ENCODE measurements around the gene PRIMPOL.
"Not testable (repeated sequence)": the region's sequence is repeated elsewhere in the genome, so short reads cannot be mapped to it uniquely, and the experiment has no call there.

The PRIMPOL gene

GRCh38 chr4:184721254-184721653 is 71.7 kb downstream of the PRIMPOL start:
- no peak for DNase-seq

- no peak for DNase-seq
Measured at GRCh38 chr4:184722798-184723197, 73.3 kb downstream of the PRIMPOL start.

GRCh38 chr4:184727430-184727829 is 77.9 kb downstream of the PRIMPOL start:
- no peak for DNase-seq

GRCh38 chr4:184728858-184729257 is 79.3 kb downstream of the PRIMPOL start:
- no peak for DNase-seq

GRCh38 chr4:184729946-184730345 is 80.4 kb downstream of the PRIMPOL start:
- no peak for DNase-seq

- DNase-seq, result no peak
Measured at GRCh38 chr4:184731056-184731455, 81.5 kb downstream of the PRIMPOL start.

DNA sequence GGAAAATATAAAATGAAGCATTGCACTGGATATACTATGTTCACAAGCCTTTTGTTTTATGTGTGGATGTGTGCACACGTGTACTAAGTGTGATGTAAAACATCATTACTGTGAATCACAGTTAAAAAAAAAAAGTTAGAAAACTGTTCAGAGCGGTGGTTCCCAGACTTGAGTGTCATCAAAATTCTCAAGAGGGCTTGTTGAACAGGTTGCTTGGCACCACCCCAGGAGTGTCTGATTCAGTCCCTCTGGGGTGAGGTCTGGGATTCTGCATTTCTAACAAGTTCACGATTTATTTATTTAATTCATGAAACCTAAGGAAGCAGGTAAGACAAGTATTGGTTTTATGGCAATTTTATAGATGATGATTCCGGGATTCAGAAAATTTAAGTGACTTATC is 82.6 kb downstream of the PRIMPOL start:
- DNase-seq, result no peak

DNA sequence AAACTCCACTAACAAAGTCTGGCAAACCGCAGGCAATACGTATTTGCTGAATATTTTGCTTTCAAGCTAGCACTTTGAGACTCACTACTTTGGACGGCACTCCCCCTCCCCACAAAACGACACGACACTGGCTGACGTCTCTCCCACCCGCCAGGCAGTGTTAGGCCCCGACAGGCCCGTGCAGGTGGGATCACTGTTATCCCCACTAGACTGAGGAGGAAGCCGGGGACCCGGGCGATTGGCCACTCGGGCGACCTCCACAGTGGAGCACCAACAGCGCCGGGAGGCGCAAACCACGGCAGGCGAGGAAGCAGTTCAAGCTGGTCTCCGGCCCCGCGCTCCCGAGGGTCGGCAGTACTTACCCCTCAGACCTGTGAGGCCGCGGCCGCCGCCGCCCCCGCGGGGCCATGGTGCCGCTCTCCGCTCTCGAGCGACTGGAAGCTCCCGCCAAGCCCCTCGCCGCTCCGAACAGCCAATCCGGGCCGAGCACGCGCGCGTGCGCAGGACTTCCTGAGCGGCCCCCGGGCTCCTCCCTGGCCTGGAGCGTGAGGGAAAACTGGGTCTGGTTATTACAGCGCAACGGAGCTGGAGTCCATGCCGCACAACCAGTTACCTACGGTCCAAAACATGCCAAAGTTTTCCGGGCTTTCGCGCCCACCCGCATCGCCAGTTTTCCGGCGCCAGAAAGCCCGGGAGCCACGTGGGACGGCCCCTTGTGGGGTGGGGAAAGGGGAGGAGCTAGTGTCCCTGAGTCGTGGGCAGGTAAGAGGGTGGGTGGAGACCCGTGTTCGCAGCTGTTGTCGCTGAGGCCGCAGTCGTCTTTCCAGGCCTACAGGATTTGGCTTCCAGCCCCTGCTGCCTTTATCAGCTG is 84.4 kb downstream of the PRIMPOL start, which contains the start of gene CENPU:
Gene CENPU (minus strand): TSS at position 443 of the 871 bp plus-strand sequence. CDS start 34 bp downstream, at position 409.
- DNase-seq, result peak; percentile 96 to 98

GRCh38 chr4:184734758-184735157 is 85.2 kb downstream of the PRIMPOL start:
- DNase-seq, result no peak

DNA sequence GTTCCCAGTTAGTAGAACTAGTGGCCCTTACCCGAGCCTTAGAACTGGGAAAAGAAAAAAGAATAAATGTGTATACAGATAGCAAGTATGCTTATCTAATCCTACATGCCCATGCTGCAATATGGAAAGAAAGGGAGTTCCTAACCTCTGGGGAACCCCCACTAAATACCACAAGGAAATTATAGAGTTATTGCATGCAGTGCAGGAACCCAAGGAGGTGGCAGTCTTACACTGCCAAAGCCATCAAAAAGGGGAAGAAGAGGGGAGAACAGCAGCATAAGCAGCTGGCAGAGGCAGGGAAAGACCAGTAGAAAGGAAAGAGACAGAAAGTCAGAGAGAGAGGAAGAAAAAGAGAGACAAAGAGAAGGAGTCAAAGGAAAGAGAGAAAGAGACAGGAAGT is 90.0 kb downstream of the PRIMPOL start:
- DNase-seq, result not testable (repeated sequence)

DNA sequence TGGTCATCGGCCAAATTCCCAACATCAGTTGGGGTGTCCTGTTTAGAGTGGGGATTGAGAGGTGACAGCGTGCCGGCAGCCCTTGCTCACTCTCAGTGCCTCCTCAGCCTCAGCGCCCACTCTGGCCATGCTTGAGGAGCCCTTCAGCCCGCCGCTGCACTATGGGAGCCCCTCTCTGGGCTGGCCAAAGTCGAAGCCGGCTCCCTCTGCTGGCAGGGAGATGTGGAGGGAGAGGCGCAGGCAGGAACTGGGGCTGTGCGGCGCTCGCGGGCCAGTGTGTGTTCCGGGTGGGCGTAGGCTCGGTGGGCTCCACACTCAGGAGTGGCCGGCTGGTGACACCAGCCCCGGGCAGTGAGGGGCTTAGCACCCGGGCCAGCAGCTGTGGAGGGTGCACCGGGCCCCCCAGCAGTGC is 91.4 kb downstream of the PRIMPOL start:
- no peak for DNase-seq

GRCh38 chr4:184741651-184742050 is 92.1 kb downstream of the PRIMPOL start:
- DNase-seq, result not testable (repeated sequence)

DNA sequence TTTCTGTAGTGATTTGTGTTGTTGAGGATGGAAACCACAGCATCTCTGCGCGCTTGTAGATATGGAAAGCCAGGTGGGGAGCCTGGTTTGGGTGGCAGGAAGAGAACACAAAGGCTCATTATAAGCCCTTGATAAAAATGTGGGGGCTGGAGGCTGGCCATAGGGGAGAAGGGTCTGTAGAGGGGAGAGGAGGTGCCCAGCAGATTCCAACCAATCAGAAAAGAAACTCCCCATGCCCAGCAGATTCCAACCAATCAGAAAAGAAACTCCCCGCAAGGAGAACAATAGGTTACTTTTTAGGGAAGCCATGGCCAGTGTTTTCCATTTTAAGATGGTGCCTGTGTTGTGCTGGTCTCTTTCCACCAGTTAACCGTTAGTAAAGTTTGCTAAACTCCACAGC is 94.1 kb downstream of the PRIMPOL start:
- no peak for DNase-seq

DNA sequence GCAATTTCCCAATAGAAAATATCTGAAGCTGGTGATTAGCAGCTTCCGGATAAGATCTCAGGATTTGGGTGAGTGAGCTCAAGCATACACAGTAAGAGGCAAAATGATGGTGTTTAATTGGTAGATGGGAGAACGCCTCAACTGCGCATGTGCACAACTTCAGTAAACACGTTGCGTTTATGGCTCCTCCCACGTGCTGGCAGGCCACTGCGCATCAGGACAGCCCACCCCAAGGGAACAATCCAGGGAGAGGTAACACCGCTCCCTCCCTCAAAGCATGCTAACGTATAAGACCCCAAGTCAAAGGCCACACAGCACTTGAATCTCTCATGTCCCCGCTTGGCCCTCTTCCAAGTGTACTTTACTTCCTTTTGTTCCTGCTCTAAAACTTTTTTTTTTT is 94.7 kb downstream of the PRIMPOL start:
- DNase-seq, result no peak

Measured in NCI-H1930 (cell line).